Activated CD8-positive, alpha-beta memory T cell treated with anti-CD3 and anti-CD28 coated beads, Interleukin-2, amount 50 U/mL, for 4 hours (primary cell): ENCODE data around the gene EPHA4.

Experiments
- DNase-seq: peaks from one replicate; pipeline ENCODE4 v3.0.0-alpha.2; 2020

Gene EPHA4

GRCh38 chr2:221501883-221502269, 70.2 kb downstream of the EPHA4 start:
- DNase-seq, result no peak

- no peak for DNase-seq
Observed at GRCh38 chr2:221501210-221501882, 70.8 kb downstream of the EPHA4 start.

GRCh38 chr2:221500501-221501209, 71.4 kb downstream of the EPHA4 start:
- no peak for DNase-seq

DNA sequence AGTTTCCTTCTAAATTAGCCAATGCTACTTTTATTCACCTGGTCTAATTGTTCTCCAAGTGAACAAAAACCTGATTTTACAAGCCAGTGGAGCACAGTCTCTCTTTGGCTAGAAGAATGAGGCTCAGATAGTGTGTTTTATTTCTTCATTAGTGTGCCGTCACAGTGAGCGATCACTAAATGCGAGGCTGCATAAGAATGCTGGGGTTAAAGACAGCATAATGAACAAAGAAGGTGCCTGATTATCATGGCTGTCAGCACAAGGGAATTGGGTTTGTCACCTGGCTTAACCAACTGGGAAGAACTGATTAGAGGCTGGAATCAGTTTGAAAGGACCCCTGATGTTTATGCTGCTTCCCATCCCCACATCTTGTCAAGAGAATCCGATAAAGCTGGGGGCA, 76.4 kb downstream of the EPHA4 start:
- DNase-seq, result no peak

GRCh38 chr2:221494556-221494955, 77.5 kb downstream of the EPHA4 start:
- no peak for DNase-seq

DNA sequence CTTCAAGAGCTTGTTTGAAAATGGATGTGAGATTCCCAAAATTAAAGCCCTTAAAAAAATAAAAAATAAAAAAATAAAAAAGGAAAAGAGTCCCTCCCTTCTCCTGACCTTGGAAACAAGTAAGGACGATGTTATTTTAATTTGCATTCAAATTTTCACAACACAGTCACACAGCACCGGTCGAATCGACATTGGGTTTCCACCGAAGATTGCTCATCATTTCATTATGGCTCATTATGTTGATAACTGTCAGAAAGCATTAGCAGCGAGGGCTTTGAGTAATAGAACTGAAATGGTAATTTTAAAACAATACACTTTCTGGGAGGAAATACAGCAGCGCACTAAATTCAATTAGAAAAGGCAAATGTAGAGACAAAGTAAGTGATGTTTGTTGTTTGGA, 78.7 kb downstream of the EPHA4 start:
- no peak for DNase-seq

- DNase-seq, result no peak
Observed at GRCh38 chr2:221492636-221493035, 79.5 kb downstream of the EPHA4 start.

GRCh38 chr2:221490506-221491060, 81.5 kb downstream of the EPHA4 start:
- no peak for DNase-seq

- DNase-seq, result no peak
Observed at GRCh38 chr2:221488136-221488807, 83.8 kb downstream of the EPHA4 start.

- DNase-seq, result no peak
Observed at GRCh38 chr2:221486106-221486505, 86.0 kb downstream of the EPHA4 start.

DNA sequence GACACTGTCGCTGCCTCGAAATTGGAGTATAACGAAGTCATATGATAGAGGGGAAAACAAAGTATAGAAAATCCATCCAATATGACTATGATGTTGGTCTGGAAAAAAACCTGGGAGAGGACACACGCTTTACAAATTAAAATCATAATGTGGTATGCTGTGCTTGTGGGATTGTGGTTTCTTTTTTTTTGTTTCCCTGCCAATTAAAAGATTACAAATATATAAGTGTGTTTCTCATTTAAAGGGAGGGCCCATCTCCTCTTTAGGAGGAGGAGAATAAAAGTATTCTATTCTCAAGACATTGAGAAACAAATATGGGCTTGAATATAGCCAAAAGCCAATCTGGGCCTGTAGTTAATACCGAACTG, 86.6 kb downstream of the EPHA4 start:
- no peak for DNase-seq

- no peak for DNase-seq
Observed at GRCh38 chr2:221484761-221485502, 87.2 kb downstream of the EPHA4 start.

- DNase-seq, result no peak
Observed at GRCh38 chr2:221482666-221483455, 89.2 kb downstream of the EPHA4 start.

DNA sequence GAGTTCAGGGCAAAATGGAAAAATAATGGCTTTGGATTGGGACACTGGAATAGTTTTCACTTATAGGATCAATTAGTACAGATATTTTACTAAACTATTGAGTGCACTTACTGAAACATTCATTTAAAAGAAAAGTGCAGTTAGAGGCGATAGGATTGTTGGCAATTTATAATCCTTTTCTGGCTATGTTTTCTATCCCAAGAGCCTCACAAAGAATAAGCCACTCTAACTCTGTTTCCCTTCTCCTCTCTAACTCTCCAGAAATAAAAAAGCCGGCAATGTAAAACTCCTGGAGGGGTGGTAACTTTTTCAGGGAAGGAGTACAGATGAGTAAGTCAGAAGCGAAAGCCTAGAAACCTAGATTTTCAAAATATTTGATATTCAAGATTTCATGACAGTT, 91.3 kb downstream of the EPHA4 start:
- no peak for DNase-seq

DNA sequence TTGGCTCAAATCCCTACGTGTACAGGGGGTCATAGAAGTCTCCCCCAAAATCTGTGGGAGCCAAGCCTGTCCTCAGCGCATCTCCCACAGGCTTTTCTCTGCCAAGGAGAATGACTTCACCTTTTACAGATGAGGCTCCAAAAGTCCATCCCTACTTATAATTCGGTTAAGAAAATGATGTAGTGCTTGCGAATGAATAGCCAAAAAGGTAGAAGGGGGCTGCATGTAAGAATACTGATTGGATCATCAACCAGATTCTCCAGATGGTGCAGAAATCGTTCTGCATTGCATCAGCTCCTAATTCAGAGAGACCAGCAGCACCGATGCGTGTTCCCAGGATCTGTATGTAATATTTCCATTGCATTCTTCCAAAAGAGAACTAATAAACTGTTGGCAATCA, 91.9 kb downstream of the EPHA4 start:
- no peak for DNase-seq

DNA sequence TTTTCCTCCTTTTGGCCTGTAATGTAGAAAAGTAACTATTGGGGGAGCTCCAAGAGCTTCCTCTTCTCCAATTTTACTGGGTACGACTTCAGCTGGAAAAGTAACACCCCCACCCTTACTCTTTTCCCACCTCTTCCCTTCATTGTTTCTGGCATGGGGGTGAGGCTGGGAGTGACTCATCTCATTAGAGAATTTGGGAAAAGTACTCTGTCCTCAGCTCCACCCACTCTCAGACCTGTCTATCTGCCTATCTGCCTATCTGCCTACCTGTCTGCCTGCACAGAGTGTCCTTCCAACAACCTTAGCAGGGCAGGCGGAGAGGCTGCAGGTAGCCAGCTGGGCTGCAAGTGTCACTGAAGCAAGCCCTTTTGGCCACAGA, 93.6 kb downstream of the EPHA4 start:
- DNase-seq, result no peak

GRCh38 chr2:221477714-221478484, 94.2 kb downstream of the EPHA4 start:
- no peak for DNase-seq

- DNase-seq, result no peak
Observed at GRCh38 chr2:221476195-221476594, 95.9 kb downstream of the EPHA4 start.

- no peak for DNase-seq
Observed at GRCh38 chr2:221473451-221473850, 98.7 kb downstream of the EPHA4 start.

DNA sequence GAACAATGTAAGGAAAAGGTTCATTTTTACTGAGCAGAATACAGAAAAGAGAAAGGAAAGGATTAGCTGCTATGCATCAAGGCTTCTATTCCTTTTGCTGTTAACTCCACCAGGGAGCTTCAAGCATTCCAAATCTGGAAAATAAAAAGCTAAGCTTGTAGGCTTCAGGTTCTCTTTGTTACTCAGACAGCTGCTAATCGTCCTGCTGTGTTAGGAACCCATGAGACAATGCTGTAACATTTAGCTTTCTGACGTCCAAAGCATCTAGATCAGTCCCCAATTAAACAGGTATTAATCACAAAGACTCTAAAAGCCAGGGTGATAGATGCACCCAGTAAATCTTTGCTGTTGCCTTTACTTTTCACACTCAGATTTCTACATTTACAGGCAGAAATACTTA, 103.8 kb downstream of the EPHA4 start:
- DNase-seq, result no peak

DNA sequence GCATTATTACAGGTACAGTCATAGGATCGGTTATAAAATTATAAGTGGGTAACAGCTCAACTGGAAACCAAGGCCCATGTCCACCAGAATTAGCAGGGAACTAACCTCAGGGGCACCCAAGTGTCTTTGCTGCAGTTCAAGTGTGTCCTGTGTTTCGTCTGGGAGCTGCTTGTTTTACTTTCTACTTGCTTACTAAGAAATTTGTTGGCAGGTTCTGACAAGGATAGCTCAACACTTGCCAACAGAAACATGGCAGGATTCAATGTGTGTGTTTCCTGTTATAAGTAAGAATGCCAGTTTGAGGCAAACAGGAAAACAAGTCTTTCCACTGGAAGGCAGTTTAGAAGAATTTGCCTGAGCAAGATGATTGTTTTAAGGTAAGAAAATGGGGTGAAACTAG, 104.5 kb downstream of the EPHA4 start:
- no peak for DNase-seq

- DNase-seq, result no peak
Observed at GRCh38 chr2:221466744-221467143, 105.4 kb downstream of the EPHA4 start.
